ENCODE results near the gene RFC5.

DNA sequence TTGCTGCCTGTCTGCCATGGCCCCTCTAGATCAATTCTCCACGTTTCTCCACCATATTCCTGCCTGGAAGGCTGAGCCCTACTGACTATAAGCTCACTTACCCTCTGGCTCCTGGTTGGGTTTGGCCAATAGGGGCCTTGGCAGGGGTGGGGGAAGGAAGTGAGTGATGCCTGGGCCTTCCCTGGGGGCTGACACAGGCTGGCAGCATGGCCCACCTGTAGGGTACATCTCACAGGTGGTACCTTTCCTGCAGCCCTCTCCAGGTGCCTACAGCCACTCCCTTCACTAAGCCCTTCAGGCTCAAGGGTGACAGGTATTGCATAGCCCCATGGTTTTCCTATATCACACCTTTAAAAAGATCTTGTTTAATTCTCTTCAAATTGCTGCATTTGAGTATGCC lies 3.5 kb downstream of the RFC5 start:
- TF ChIP-seq POLR2AphosphoS5 (IDR thresholded peaks at IDR 0.05) (no peak), POLR2A (IDR thresholded peaks at IDR 0.05) (no peak)
